GM06990 (cell line): ENCODE results near the gene TNFRSF12A.

Source experiments
- DNase-seq: peaks from one replicate; pipeline ENCODE4 v3.0.0-alpha.2; 2011; ENCODE audit not compliant: insufficient read length; ENCODE audit errors: extremely low read depth
- H3K27me3 ChIP-seq: replicated peaks from 2 replicates; pipeline ENCODE4 v1.6.0; 2011; ENCODE audit warnings: low read length; ENCODE audit not compliant: control insufficient read depth, insufficient read depth
- H3K36me3 ChIP-seq: 2 replicates; pipeline ENCODE4 v1.5.1; 2011; ENCODE audit warnings: low read length; ENCODE audit not compliant: control insufficient read depth, insufficient read depth
- H3K4me3 ChIP-seq: replicated peaks from 2 replicates; pipeline ENCODE4 v1.5.1; 2011; ENCODE audit warnings: low read depth, mild to moderate bottlenecking, control low read depth, low read length
- CTCF ChIP-seq: IDR thresholded peaks from 2 replicates; pipeline ENCODE4 v1.5.1; 2011; ENCODE audit warnings: low read length, control low read depth, mild to moderate bottlenecking, inconsistent platforms; ENCODE audit not compliant: insufficient read depth, poor library complexity, severe bottlenecking

TNFRSF12A gene

GRCh38 chr16:3071655-3072054, 51.5 kb downstream of the TNFRSF12A start:
- no peak overlapping the region for H3K4me3 ChIP-seq
- peaks cover 5% of the 10 kb centered on the region for H3K36me3 ChIP-seq
- no peak for DNase-seq
- no peak for TF ChIP-seq CTCF
- no peaks in the 10 kb centered on the region for H3K27me3 ChIP-seq
